WTC11 (cell line): ENCODE data around the gene DSTN. TPM values are rescaled to one million over a fixed set of nuclear protein-coding genes. Genes with fewer than 3 reads are reported as not detected.

Experiments
- ATAC-seq: fragments of 200-7000 bp; cut with Tn5 transposase; 2 replicates; pipeline ENCODE4 v1.10.0; 2021; ENCODE audit warnings: mild to moderate bottlenecking, moderate library complexity
- CTCF ChIA-PET: fragments of 300-600 bp; sonication (Branson Sonifier 250); formaldehyde crosslinking; loops from one replicate; lab custom pipeline; 2021; ENCODE audit warnings: antibody characterized with exemption; lab: Charles Lee
- POLR2A ChIA-PET: fragments of 350-600 bp; sonication (Branson Sonifier 250); formaldehyde crosslinking; loops from one replicate; lab custom pipeline; 2021; ENCODE audit warnings: antibody characterized with exemption; lab: Charles Lee
- DNase-seq: peaks from one replicate; pipeline ENCODE4 v3.0.0; 2021; ENCODE audit warnings: low spot score
- H3K27ac Mint-ChIP-seq: 2 replicates; pipeline ENCODE4 v1.8.0; 2021; ENCODE audit warnings: mixed read lengths
- H3K27me3 Mint-ChIP-seq: 2 replicates; pipeline ENCODE4 v1.8.0; 2021; ENCODE audit warnings: low read depth, mild to moderate bottlenecking, moderate library complexity, mixed read lengths
- H3K36me3 Mint-ChIP-seq: 2 replicates; pipeline ENCODE4 v1.8.0; 2021; ENCODE audit warnings: mixed read lengths
- H3K4me1 Mint-ChIP-seq: 2 replicates; pipeline ENCODE4 v1.8.0; 2022; ENCODE audit warnings: mixed read lengths
- H3K4me3 Mint-ChIP-seq: 2 replicates; pipeline ENCODE4 v1.8.0; 2021; ENCODE audit warnings: mild to moderate bottlenecking, moderate library complexity, mixed read lengths
- H3K9me3 Mint-ChIP-seq: 2 replicates; pipeline ENCODE4 v1.8.0; 2021; ENCODE audit warnings: mixed read lengths
- ATF1 ChIP-seq: sonication (generic); formaldehyde crosslinking; IDR thresholded peaks from 2 replicates; pipeline ENCODE4 v1.8.1; 2023; ENCODE audit warnings: mild to moderate bottlenecking, moderate library complexity, missing genetic modification reagents
- CBFB ChIP-seq: sonication (generic); formaldehyde crosslinking; IDR thresholded peaks from 2 replicates; pipeline ENCODE4 v1.8.1; 2022; ENCODE audit warnings: mild to moderate bottlenecking, low read depth, missing genetic modification reagents
- CTCF ChIP-seq: fragments of 200-600 bp; IDR thresholded peaks from 2 replicates; pipeline ENCODE4 v1.8.0; 2022; ENCODE audit warnings: antibody characterized with exemption
- E2F4 ChIP-seq: sonication (generic); formaldehyde crosslinking; IDR thresholded peaks from 2 replicates; pipeline ENCODE4 v1.8.1; 2022; ENCODE audit warnings: low read depth, mild to moderate bottlenecking, moderate library complexity, missing genetic modification reagents, borderline replicate concordance
- FOXK1 ChIP-seq: sonication (generic); formaldehyde crosslinking; IDR thresholded peaks from 2 replicates; pipeline ENCODE4 v1.8.0; 2022; ENCODE audit warnings: mild to moderate bottlenecking, moderate library complexity, missing genetic modification reagents
- GTF2I ChIP-seq: fragments of 250-450 bp; sonication (Bioruptor Pico); conservative IDR thresholded peaks from 2 replicates; pipeline ENCODE4 v1.4.0; 2021; ENCODE audit warnings: mild to moderate bottlenecking
- NFYB ChIP-seq: sonication (generic); formaldehyde crosslinking; conservative IDR thresholded peaks from 2 replicates; pipeline ENCODE4 v1.8.0; 2022; ENCODE audit warnings: low read depth, missing genetic modification reagents
- NR2C2 ChIP-seq: sonication (generic); formaldehyde crosslinking; IDR thresholded peaks from 2 replicates; pipeline ENCODE4 v1.8.0; 2022; ENCODE audit warnings: mild to moderate bottlenecking, missing genetic modification reagents
- TCF7 ChIP-seq: sonication (generic); formaldehyde crosslinking; IDR thresholded peaks from 2 replicates; pipeline ENCODE4 v1.8.0; 2022; ENCODE audit warnings: mild to moderate bottlenecking, low read depth, missing genetic modification reagents, moderate library complexity
- USF1 ChIP-seq: sonication (generic); formaldehyde crosslinking; IDR thresholded peaks from 2 replicates; pipeline ENCODE4 v1.8.0; 2022; ENCODE audit warnings: mild to moderate bottlenecking, missing genetic modification reagents
- USF2 ChIP-seq: sonication (generic); formaldehyde crosslinking; IDR thresholded peaks from 2 replicates; pipeline ENCODE4 v1.8.1; 2023; ENCODE audit warnings: mild to moderate bottlenecking, missing genetic modification reagents, moderate library complexity
- ZNF281 ChIP-seq: sonication (generic); formaldehyde crosslinking; IDR thresholded peaks from 2 replicates; pipeline ENCODE4 v1.8.0; 2023; ENCODE audit warnings: mild to moderate bottlenecking, missing genetic modification reagents
- ZNF396 ChIP-seq: fragments of 250-450 bp; sonication (Bioruptor Pico); IDR thresholded peaks from 2 replicates; pipeline ENCODE4 v1.8.0; 2021; ENCODE audit warnings: mild to moderate bottlenecking, moderate library complexity, borderline replicate concordance
- ZNF671 ChIP-seq: fragments of 250-450 bp; sonication (Bioruptor Pico); IDR thresholded peaks from 2 replicates; pipeline ENCODE4 v1.8.0; 2021; ENCODE audit warnings: mild to moderate bottlenecking
- total RNA-seq: library from RNA; stranded (reverse); gene quantifications from 3 replicates; pipeline ENCODE4 v1.2.3, GENCODE V29; 2021
- TF ChIP-seq, protein P1 (sequence below): fragments of 250-450 bp; sonication (Bioruptor Pico); conservative IDR thresholded peaks from 2 replicates; pipeline ENCODE4 v1.9.0; 2021; ENCODE audit warnings: mild to moderate bottlenecking
- TF ChIP-seq, protein P2 (sequence below): fragments of 250-450 bp; sonication (Bioruptor Pico); IDR thresholded peaks from 2 replicates; pipeline ENCODE4 v1.9.0; 2021; ENCODE audit warnings: mild to moderate bottlenecking

Gene DSTN
- total RNA-seq, 1 experiment from 2014 or later = 153 TPM

DNA sequence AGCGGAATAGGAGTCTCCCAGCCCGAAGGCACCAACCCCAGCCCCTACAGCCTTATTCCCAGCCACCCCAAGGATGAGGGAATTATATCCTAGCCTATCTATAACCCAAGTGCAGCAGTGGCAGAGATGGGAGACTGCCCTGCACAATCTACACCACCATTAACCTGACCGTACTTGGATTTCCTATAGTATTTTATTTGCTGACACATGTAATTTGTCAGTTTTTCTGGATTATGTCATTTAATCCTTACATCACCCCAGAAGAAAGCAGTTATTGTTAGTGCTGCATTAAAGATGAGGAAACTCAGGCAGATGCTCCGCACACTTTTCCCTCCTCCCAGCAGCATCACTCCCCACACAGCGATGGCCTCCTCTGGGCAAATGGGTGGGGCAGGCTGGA is 44.7 kb upstream of the DSTN start:
- Mint-ChIP-seq H3K9me3 (peaks cover 8% of the 10 kb centered on the region; the same call in 1 of the 2 replicates), H3K4me1 (peaks cover 6% of the 10 kb centered on the region), H3K36me3 (no peaks in the 10 kb centered on the region), H3K27ac (no peak overlapping the region), H3K27me3 (peaks cover 9% of the 10 kb centered on the region), H3K4me3 (no peak overlapping the region)
- DNase-seq (no peak), ATAC-seq (no peak)
- TF ChIP-seq TCF7 (CRISPR knock-in tag) = no peak
- no peak for TF ChIP-seq ZNF281 (CRISPR knock-in tag)
- CTCF ChIA-PET = interaction anchor here (1.1 kb wide), 1 partner anchor 12 kb away, joined by 3 read pairs; no protein-coding TSS in a partner anchor
- POLR2A ChIA-PET = interaction anchor here (0.8 kb wide), 1 partner anchor 85 kb away, joined by 3 read pairs; no protein-coding TSS in a partner anchor

GRCh38 chr20:17525650-17526049 is 44.2 kb upstream of the DSTN start:
- POLR2A ChIA-PET = interaction anchor here (0.5 to 0.8 kb wide), 2 partner anchors 85 to 465 kb away, joined by 3 read pairs; no protein-coding TSS in a partner anchor
- peak; percentile 93 for ATAC-seq
- peaks cover 14% of the 10 kb centered on the region for H3K27me3 Mint-ChIP-seq
- no peaks in the 10 kb centered on the region for H3K36me3 Mint-ChIP-seq
- DNase-seq = peak; percentile 36
- H3K4me3 Mint-ChIP-seq = no peak overlapping the region
- H3K27ac Mint-ChIP-seq = no peak overlapping the region
- H3K4me1 Mint-ChIP-seq = peaks cover 7% of the 10 kb centered on the region
- TF ChIP-seq ATF1 (CRISPR knock-in tag) (no peak), NR2C2 (no peak), USF1 (CRISPR knock-in tag) (peak; percentile 97), USF2 (CRISPR knock-in tag) (peak; percentile 97), NFYB (CRISPR knock-in tag) (peak; percentile 50; the same call in 1 of the 2 replicates)
- CTCF ChIA-PET = interaction anchor here (0.6 to 1.1 kb wide), 2 partner anchors 11 to 413 kb away, joined by 3 read pairs; no protein-coding TSS in a partner anchor
- H3K9me3 Mint-ChIP-seq = peaks cover 8% of the 10 kb centered on the region; the same call in 1 of the 2 replicates

- ATAC-seq (no peak), DNase-seq (no peak)
- Mint-ChIP-seq H3K4me1 (peaks cover 24% of the 10 kb centered on the region), H3K27ac (no peak overlapping the region), H3K9me3 (peaks cover 8% of the 10 kb centered on the region; the same call in 1 of the 2 replicates), H3K27me3 (peaks cover 22% of the 10 kb centered on the region), H3K4me3 (no peak overlapping the region), H3K36me3 (no peaks in the 10 kb centered on the region)
- POLR2A ChIA-PET = no interaction called here
- CTCF ChIA-PET = interaction anchor here (2.2 kb wide), 1 partner anchor 88 kb away, joined by 11 read pairs; no protein-coding TSS in a partner anchor
- TF ChIP-seq CBFB (CRISPR knock-in tag) (no peak), E2F4 (no peak), ZNF396 (CRISPR knock-in tag) (no peak), CTCF (no peak), ZNF671 (CRISPR knock-in tag) (no peak), FOXK1 (CRISPR knock-in tag) (no peak), ZNF281 (CRISPR knock-in tag) (no peak), GTF2I (CRISPR knock-in tag) (no peak)
- TF ChIP-seq, protein P1, sequence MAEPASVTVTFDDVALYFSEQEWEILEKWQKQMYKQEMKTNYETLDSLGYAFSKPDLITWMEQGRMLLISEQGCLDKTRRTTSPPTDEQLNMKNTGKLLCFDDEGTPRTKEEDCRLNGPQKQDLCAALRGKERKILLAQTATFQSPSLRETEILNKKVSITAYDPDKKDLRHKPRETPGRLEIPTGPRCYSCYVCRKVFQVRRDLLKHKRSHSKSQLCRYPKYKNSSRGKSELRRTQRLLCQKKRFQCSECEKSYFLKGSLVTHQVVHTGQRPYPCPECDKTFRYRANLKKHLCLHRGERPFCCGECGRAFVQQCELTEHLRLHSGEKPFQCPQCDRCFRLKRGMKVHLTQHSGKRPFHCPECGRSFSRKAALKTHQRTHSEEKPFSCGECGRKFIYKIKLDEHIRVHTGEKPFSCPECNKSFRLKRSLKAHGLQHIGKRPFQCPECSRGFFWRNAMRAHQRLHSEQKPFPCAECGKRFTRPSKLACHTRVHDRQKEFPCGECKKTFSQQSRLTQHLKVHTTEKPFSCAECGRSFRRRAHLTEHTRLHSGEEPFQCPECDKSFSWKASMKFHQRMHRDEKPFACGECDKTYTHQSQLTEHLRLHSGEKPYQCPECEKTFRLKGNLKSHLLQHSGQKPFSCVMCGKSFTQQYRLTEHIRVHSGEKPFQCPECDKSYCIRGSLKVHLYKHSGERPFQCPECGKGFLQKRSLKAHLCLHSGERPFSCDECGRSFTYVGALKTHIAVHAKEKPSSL (CRISPR knock-in tag) = no peak
- TF ChIP-seq, protein P2, sequence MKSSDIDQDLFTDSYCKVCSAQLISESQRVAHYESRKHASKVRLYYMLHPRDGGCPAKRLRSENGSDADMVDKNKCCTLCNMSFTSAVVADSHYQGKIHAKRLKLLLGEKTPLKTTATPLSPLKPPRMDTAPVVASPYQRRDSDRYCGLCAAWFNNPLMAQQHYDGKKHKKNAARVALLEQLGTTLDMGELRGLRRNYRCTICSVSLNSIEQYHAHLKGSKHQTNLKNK (CRISPR knock-in tag) = no peak
These were observed 40.3 kb upstream of the DSTN start for GRCh38 chr20:17529586-17529985.
